Measurements from ENCODE around the gene HHAT.

DNA sequence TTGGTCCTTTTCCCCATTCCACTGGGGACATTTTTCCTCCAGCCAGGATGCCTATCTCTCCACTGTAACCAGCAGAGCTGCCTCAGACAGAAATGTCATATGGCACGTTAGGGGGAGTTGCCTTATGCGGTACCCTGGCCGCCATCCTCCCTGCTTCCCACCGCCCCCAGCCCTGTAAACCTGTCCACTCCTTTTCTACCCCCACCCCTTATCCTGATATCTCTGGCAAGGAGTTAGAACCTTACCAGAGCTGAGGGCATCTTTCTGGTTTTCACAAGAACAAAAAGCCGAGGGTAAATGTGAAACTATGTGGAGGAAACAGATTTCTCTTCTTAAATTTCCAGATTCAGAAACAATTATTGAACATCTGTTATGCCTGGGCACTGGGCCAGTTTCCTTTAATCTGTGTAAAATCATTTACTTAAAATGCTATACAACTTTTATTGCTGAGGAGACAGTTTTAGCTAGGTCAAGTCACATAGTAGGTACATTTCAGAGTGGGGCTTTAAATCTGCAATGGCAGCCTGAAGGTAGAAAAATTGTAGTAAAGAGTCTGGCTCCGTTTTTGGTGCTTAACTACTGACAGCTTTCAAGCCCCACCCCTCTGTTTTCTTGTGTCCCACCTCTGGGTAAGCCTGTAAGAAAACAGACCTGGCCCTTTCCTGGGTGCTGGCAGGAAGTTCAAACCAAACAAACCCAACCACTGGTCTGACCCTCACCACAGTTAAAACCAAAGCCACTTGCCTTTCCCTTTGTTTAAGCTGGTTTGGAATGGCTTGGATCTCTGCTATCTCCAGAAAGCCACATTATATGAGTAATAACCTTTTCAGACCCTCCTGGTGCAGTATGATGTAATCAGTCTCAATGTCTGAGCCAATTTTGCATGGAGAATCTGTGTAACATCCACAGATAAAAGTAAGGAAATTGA is 319.0 kb downstream of the HHAT start:
- TF ChIP-seq POLR2A (IDR thresholded peaks at IDR 0.05): no peak
- TF ChIP-seq, protein P1, sequence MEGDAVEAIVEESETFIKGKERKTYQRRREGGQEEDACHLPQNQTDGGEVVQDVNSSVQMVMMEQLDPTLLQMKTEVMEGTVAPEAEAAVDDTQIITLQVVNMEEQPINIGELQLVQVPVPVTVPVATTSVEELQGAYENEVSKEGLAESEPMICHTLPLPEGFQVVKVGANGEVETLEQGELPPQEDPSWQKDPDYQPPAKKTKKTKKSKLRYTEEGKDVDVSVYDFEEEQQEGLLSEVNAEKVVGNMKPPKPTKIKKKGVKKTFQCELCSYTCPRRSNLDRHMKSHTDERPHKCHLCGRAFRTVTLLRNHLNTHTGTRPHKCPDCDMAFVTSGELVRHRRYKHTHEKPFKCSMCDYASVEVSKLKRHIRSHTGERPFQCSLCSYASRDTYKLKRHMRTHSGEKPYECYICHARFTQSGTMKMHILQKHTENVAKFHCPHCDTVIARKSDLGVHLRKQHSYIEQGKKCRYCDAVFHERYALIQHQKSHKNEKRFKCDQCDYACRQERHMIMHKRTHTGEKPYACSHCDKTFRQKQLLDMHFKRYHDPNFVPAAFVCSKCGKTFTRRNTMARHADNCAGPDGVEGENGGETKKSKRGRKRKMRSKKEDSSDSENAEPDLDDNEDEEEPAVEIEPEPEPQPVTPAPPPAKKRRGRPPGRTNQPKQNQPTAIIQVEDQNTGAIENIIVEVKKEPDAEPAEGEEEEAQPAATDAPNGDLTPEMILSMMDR (IDR thresholded peaks at IDR 0.05): no peak
- no peak for TF ChIP-seq EP300 (IDR thresholded peaks at IDR 0.05)
